OCI-LY1 (cell line): ENCODE results near the gene LIFR.

Experiments
- H2AFZ ChIP-seq: fragments of 200-600 bp; sonication (generic), shearing (Covaris generic); 2 replicates; pipeline ENCODE4 v1.6.0; 2014; ENCODE audit warnings: antibody characterized with exemption, mild to moderate bottlenecking, low read length
- H3F3A ChIP-seq: fragments of 200-600 bp; sonication (generic), shearing (Covaris generic); 2 replicates; pipeline ENCODE4 v1.6.0; 2014; ENCODE audit warnings: mild to moderate bottlenecking, antibody characterized with exemption, low read length, moderate library complexity; ENCODE audit not compliant: insufficient read depth
- H3K27ac ChIP-seq: fragments of 200-600 bp; sonication (generic); 2 replicates; pipeline ENCODE4 v1.5.1; 2014; ENCODE audit warnings: low read length, mixed run types, mild to moderate bottlenecking, low read depth; ENCODE audit not compliant: poor library complexity, severe bottlenecking
- H3K27me3 ChIP-seq: fragments of 200-600 bp; sonication (generic); 2 replicates; pipeline ENCODE4 v1.6.0; 2014; ENCODE audit warnings: antibody characterized with exemption, mild to moderate bottlenecking, low read length, moderate library complexity; ENCODE audit not compliant: insufficient read depth
- H3K36me3 ChIP-seq: fragments of 200-600 bp; sonication (generic); 2 replicates; pipeline ENCODE4 v1.6.1; 2014; ENCODE audit warnings: mild to moderate bottlenecking, antibody characterized with exemption, low read length, moderate library complexity, mixed read lengths; ENCODE audit not compliant: insufficient read depth
- H3K4me1 ChIP-seq: fragments of 200-600 bp; sonication (generic); 2 replicates; pipeline ENCODE4 v1.5.1; 2014; ENCODE audit warnings: mild to moderate bottlenecking, low read length, moderate library complexity; ENCODE audit not compliant: insufficient read depth, severe bottlenecking
- H3K4me2 ChIP-seq: fragments of 200-600 bp; sonication (generic), shearing (Covaris generic); 2 replicates; pipeline ENCODE4 v1.6.1; 2014; ENCODE audit warnings: low read length
- H3K4me3 ChIP-seq: fragments of 200-600 bp; sonication (generic); 2 replicates; pipeline ENCODE4 v1.5.1; 2014; ENCODE audit warnings: low read length, low read depth, mild to moderate bottlenecking, mixed read lengths; ENCODE audit not compliant: poor library complexity, severe bottlenecking
- H3K79me2 ChIP-seq: fragments of 200-600 bp; shearing (Covaris generic); 2 replicates; pipeline ENCODE4 v1.6.1; 2016; ENCODE audit warnings: mixed run types, low read length, mixed read lengths; ENCODE audit not compliant: insufficient read depth
- H3K9ac ChIP-seq: fragments of 200-600 bp; sonication (generic), shearing (Covaris generic); 2 replicates; pipeline ENCODE4 v1.6.1; 2014; ENCODE audit warnings: mild to moderate bottlenecking, low read length, mixed read lengths
- H3K9me2 ChIP-seq: fragments of 200-600 bp; sonication (generic), shearing (Covaris generic); 2 replicates; pipeline ENCODE4 v1.6.1; 2014; ENCODE audit warnings: low read depth, mild to moderate bottlenecking, low read length, mixed read lengths
- H3K9me3 ChIP-seq: fragments of 200-600 bp; shearing (Covaris generic); 2 replicates; pipeline ENCODE4 v1.6.1; 2014; ENCODE audit warnings: low read length, mixed read lengths
- H4K20me1 ChIP-seq: fragments of 200-600 bp; sonication (generic), shearing (Covaris generic); 2 replicates; pipeline ENCODE4 v1.6.0; 2016; ENCODE audit warnings: mild to moderate bottlenecking, low read length; ENCODE audit not compliant: insufficient read depth
- CTCF ChIP-seq: fragments of 200-600 bp; sonication (generic), shearing (Covaris generic); IDR thresholded peaks from 2 replicates; pipeline ENCODE4 v1.5.1; 2017; ENCODE audit warnings: mild to moderate bottlenecking, antibody characterized with exemption, low read length, moderate library complexity, mixed read lengths
- EZH2 ChIP-seq: fragments of 200-600 bp; sonication (generic), shearing (Covaris generic); IDR thresholded peaks from 2 replicates; pipeline ENCODE4 v1.8.0; 2017; ENCODE audit warnings: borderline replicate concordance, mixed run types, mild to moderate bottlenecking, antibody characterized with exemption, low read length, moderate library complexity, mixed read lengths

LIFR gene

GRCh38 chr5:38445374-38446028, 110.9 kb downstream of the LIFR start:
- Histone ChIP-seq H3K36me3 (no peaks in the 10 kb centered on the region), H3K9me2 (no peaks in the 10 kb centered on the region), H3K9me3 (no peaks in the 10 kb centered on the region), H4K20me1 (no peaks in the 10 kb centered on the region; the same call in 1 of the 2 replicates), H3K9ac (no peak overlapping the region), H3K27ac (no peak overlapping the region), H2AFZ (no peak overlapping the region), H3K4me1 (no peaks in the 10 kb centered on the region), H3K4me3 (no peak overlapping the region), H3F3A (no peaks in the 10 kb centered on the region), H3K79me2 (no peaks in the 10 kb centered on the region), H3K27me3 (0 out of 2 replicates have a peak, but pooled peaks cover 3% of the 10 kb centered on the region), H3K4me2 (no peak overlapping the region)
- TF ChIP-seq EZH2 = no peak
- no peak for TF ChIP-seq CTCF

- Histone ChIP-seq H3K36me3 (no peaks in the 10 kb centered on the region), H3K4me2 (no peak overlapping the region), H3K9me2 (no peaks in the 10 kb centered on the region), H4K20me1 (no peaks in the 10 kb centered on the region; the same call in 1 of the 2 replicates), H3K27ac (no peak overlapping the region), H3K4me3 (no peak overlapping the region), H3K9me3 (no peaks in the 10 kb centered on the region), H3K4me1 (no peaks in the 10 kb centered on the region), H3F3A (no peaks in the 10 kb centered on the region), H3K9ac (no peak overlapping the region), H2AFZ (no peak overlapping the region), H3K79me2 (no peaks in the 10 kb centered on the region), H3K27me3 (0 out of 2 replicates have a peak, but pooled peaks cover 3% of the 10 kb centered on the region)
- TF ChIP-seq EZH2 = no peak
- TF ChIP-seq CTCF = peak; percentile 20; the same call in 1 of the 2 replicates
Measured at GRCh38 chr5:38443390-38443789, 113.1 kb downstream of the LIFR start.

GRCh38 chr5:38442247-38442573, 114.2 kb downstream of the LIFR start:
- Histone ChIP-seq H3K4me1 (no peaks in the 10 kb centered on the region), H3K9me3 (no peaks in the 10 kb centered on the region), H3K27me3 (0 out of 2 replicates have a peak, but pooled peaks cover 3% of the 10 kb centered on the region), H3K9me2 (no peaks in the 10 kb centered on the region), H3F3A (no peaks in the 10 kb centered on the region), H3K4me3 (no peak overlapping the region), H3K4me2 (no peak overlapping the region), H3K27ac (no peak overlapping the region), H4K20me1 (no peaks in the 10 kb centered on the region; the same call in 1 of the 2 replicates), H2AFZ (no peak overlapping the region), H3K79me2 (no peaks in the 10 kb centered on the region), H3K9ac (no peak overlapping the region), H3K36me3 (no peaks in the 10 kb centered on the region)
- TF ChIP-seq CTCF = no peak
- TF ChIP-seq EZH2 = no peak
